Measurements from ENCODE around the gene DMXL2.

- TF ChIP-seq CTCF (IDR thresholded peaks at IDR 0.05; ENCODE audit: insufficient read depth, low read length, poor library complexity, severe bottlenecking) (no peak), EZH2phosphoT487 (conservative IDR thresholded peaks at IDR 0.05; ENCODE audit: low read length) (no peak)
Measured at GRCh38 chr15:51405693-51406523, 216.7 kb downstream of the DMXL2 start.

All from SU-DHL-6 (cell line).